Neural progenitor cell (in vitro differentiated cells): ENCODE measurements around the gene CEP128. TPM values are rescaled to one million over a fixed set of nuclear protein-coding genes. Genes with fewer than 3 reads are reported as not detected.

Source experiments
- DNase-seq: peaks from one replicate; pipeline ENCODE4 v3.0.0-alpha.2; 2016; ENCODE audit warnings: low spot score
- H2AFZ ChIP-seq: fragments of 200-600 bp; sonication (generic); replicated peaks from 2 replicates; pipeline ENCODE4 v1.6.1; 2016; ENCODE audit warnings: antibody characterized with exemption
- H3F3A ChIP-seq: fragments of 200-600 bp; sonication (generic); 2 replicates; pipeline ENCODE4 v1.6.1; 2016; ENCODE audit warnings: antibody characterized with exemption, low read depth
- H3K27ac ChIP-seq: fragments of 200-600 bp; sonication (generic); 2 replicates; pipeline ENCODE4 v1.5.1; 2016; ENCODE audit warnings: mild to moderate bottlenecking
- H3K27me3 ChIP-seq: fragments of 200-600 bp; sonication (generic); 2 replicates; pipeline ENCODE4 v1.6.1; 2016; ENCODE audit warnings: mild to moderate bottlenecking, moderate library complexity
- H3K36me3 ChIP-seq: fragments of 200-600 bp; sonication (generic); 2 replicates; pipeline ENCODE4 v1.5.1; 2016
- H3K4me1 ChIP-seq: fragments of 200-600 bp; sonication (generic); 2 replicates; pipeline ENCODE4 v1.6.1; 2016; ENCODE audit warnings: mixed run types
- H3K4me2 ChIP-seq: fragments of 200-600 bp; sonication (generic); 2 replicates; pipeline ENCODE4 v1.6.1; 2016
- H3K4me3 ChIP-seq: fragments of 200-600 bp; sonication (generic); 2 replicates; pipeline ENCODE4 v1.5.1; 2016
- H3K79me2 ChIP-seq: fragments of 200-600 bp; sonication (generic); 2 replicates; pipeline ENCODE4 v1.6.1; 2016; ENCODE audit warnings: low read depth
- H3K9ac ChIP-seq: fragments of 200-600 bp; sonication (generic); 2 replicates; pipeline ENCODE4 v1.6.1; 2016
- H3K9me3 ChIP-seq: fragments of 200-600 bp; sonication (generic); 2 replicates; pipeline ENCODE4 v1.5.1; 2016; ENCODE audit warnings: low read depth
- H4K20me1 ChIP-seq: fragments of 200-600 bp; sonication (generic); 2 replicates; pipeline ENCODE4 v1.6.1; 2016; ENCODE audit warnings: low read depth
- H3K27ac Mint-ChIP-seq: 3 replicates; pipeline ENCODE4 v1.8.0; 2021; ENCODE audit warnings: mixed read lengths
- H3K27me3 Mint-ChIP-seq: 2 replicates; pipeline ENCODE4 v1.8.0; 2022; ENCODE audit warnings: low read depth, mild to moderate bottlenecking, inconsistent platforms, moderate library complexity, mixed read lengths; ENCODE audit not compliant: insufficient read depth
- H3K36me3 Mint-ChIP-seq: 3 replicates; pipeline ENCODE4 v1.8.0; 2021; ENCODE audit warnings: mixed read lengths
- H3K4me1 Mint-ChIP-seq: 3 replicates; pipeline ENCODE4 v1.8.0; 2021; ENCODE audit warnings: mixed read lengths
- H3K4me3 Mint-ChIP-seq: 3 replicates; pipeline ENCODE4 v1.8.0; 2021; ENCODE audit warnings: mild to moderate bottlenecking, moderate library complexity, mixed read lengths
- H3K9me3 Mint-ChIP-seq: 3 replicates; pipeline ENCODE4 v1.8.0; 2020; ENCODE audit warnings: mixed read lengths
- EZH2 ChIP-seq: fragments of 200-600 bp; sonication (generic); IDR thresholded peaks from 2 replicates; pipeline ENCODE4 v1.6.1; 2017; ENCODE audit warnings: antibody characterized with exemption, mild to moderate bottlenecking, moderate library complexity
- EZH2phosphoT487 ChIP-seq: fragments of 200-600 bp; sonication (generic); IDR thresholded peaks from 2 replicates; pipeline ENCODE4 v1.6.1; 2017; ENCODE audit warnings: antibody characterized with exemption
- total RNA-seq: library from RNA; depleted of rRNA; stranded (reverse); fragments of >200 nt; gene quantifications from 2 replicates; pipeline ENCODE4 v1.2.3, GENCODE V29; 2015; ENCODE audit warnings: low replicate concordance
- TF ChIP-seq, protein P1 (sequence below): fragments of 200-600 bp; sonication (generic); IDR thresholded peaks from 2 replicates; pipeline ENCODE4 v1.5.1; 2017; ENCODE audit warnings: antibody characterized with exemption, mild to moderate bottlenecking

The CEP128 gene
- total RNA-seq, 1 donor from 2014 or later, result 12.1 TPM

DNA sequence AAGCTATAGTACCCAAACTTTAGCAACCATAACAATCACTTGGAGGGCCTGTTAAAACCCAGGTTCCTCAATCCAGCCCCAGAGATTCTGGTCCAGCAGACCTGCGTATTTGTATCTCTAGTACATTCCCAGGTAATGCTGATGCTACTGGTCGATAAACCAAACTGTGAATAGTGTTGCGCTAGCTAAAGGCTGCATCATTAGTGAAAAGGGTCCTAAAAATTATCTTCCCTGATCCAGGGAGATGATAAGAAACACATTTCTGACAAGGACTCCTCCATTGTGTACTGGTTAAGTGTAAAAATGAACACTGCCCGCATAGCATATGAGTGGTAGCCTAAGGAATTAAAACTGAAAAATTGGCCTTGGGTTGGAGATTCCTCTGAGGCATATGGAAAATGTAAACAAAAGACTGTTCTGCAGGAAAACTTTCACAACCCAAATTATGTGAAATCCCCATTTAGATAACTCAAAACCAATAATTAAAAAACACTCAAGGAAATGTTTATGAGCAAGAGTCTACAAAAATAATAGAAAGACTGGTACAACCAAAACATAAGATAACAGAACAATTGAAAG lies 322.7 kb downstream of the CEP128 start:
- Mint-ChIP-seq H3K27me3 (peaks cover 2% of the 10 kb centered on the region), H3K4me3 (no peak overlapping the region)

DNA sequence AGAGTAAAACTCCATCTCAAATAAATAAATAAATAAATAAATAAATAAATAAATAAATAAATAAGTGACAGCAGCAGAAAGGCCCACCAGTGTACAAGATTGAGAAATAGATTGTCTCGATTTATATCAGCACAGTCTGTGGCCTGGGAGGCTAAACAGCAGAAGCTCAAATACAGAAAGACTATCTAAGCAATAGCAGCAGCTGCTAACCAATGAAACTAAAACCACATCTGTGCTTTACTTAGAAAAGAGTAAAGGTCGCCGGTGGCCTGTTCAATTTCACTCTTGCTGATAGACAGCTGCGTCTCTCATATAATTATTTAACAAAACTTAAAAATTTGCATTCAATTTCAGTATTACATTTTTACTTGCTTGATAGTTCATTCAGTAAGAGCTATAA lies 325.7 kb downstream of the CEP128 start:
- no peak overlapping the region for H3K4me3 Mint-ChIP-seq
- TF ChIP-seq, protein P1, sequence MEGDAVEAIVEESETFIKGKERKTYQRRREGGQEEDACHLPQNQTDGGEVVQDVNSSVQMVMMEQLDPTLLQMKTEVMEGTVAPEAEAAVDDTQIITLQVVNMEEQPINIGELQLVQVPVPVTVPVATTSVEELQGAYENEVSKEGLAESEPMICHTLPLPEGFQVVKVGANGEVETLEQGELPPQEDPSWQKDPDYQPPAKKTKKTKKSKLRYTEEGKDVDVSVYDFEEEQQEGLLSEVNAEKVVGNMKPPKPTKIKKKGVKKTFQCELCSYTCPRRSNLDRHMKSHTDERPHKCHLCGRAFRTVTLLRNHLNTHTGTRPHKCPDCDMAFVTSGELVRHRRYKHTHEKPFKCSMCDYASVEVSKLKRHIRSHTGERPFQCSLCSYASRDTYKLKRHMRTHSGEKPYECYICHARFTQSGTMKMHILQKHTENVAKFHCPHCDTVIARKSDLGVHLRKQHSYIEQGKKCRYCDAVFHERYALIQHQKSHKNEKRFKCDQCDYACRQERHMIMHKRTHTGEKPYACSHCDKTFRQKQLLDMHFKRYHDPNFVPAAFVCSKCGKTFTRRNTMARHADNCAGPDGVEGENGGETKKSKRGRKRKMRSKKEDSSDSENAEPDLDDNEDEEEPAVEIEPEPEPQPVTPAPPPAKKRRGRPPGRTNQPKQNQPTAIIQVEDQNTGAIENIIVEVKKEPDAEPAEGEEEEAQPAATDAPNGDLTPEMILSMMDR, result no peak
- TF ChIP-seq EZH2phosphoT487 (no peak), EZH2 (no peak)
- H3K27ac ChIP-seq, result no peak overlapping the region
- no peaks in the 10 kb centered on the region for H3K79me2 ChIP-seq
- no peaks in the 10 kb centered on the region for H3F3A ChIP-seq
- H3K27me3 Mint-ChIP-seq, result peaks cover 2% of the 10 kb centered on the region
- no peaks in the 10 kb centered on the region for H3K4me1 Mint-ChIP-seq
- DNase-seq, result no peak
- H3K4me3 ChIP-seq, result no peak overlapping the region
- no peak overlapping the region for H3K4me2 ChIP-seq
- H3K9me3 Mint-ChIP-seq, result no peaks in the 10 kb centered on the region
- no peaks in the 10 kb centered on the region for H3K4me1 ChIP-seq
- H3K27ac Mint-ChIP-seq, result no peak overlapping the region
- H2AFZ ChIP-seq, result no peak overlapping the region
- no peaks in the 10 kb centered on the region for H4K20me1 ChIP-seq
- H3K9ac ChIP-seq, result no peak overlapping the region
- H3K36me3 Mint-ChIP-seq, result no peaks in the 10 kb centered on the region
- H3K27me3 ChIP-seq, result no peaks in the 10 kb centered on the region
- H3K36me3 ChIP-seq, result no peaks in the 10 kb centered on the region
- H3K9me3 ChIP-seq, result no peaks in the 10 kb centered on the region

More for the DNA sequence above, 322.7 kb downstream of the CEP128 start:
- no peaks in the 10 kb centered on the region for H3K9me3 Mint-ChIP-seq
- Histone ChIP-seq H3F3A (no peaks in the 10 kb centered on the region), H3K27ac (no peak overlapping the region), H3K4me1 (no peaks in the 10 kb centered on the region), H3K4me2 (no peak overlapping the region), H3K9ac (no peak overlapping the region), H2AFZ (no peak overlapping the region), H4K20me1 (no peaks in the 10 kb centered on the region), H3K4me3 (no peak overlapping the region), H3K36me3 (no peaks in the 10 kb centered on the region), H3K79me2 (no peaks in the 10 kb centered on the region), H3K9me3 (peaks cover 4% of the 10 kb centered on the region), H3K27me3 (no peaks in the 10 kb centered on the region)
- no peak for DNase-seq
- H3K27ac Mint-ChIP-seq, result no peak overlapping the region
- no peaks in the 10 kb centered on the region for H3K4me1 Mint-ChIP-seq
- TF ChIP-seq EZH2phosphoT487 (no peak), EZH2 (no peak)
- TF ChIP-seq, protein P1, result no peak
- no peaks in the 10 kb centered on the region for H3K36me3 Mint-ChIP-seq

DNA sequence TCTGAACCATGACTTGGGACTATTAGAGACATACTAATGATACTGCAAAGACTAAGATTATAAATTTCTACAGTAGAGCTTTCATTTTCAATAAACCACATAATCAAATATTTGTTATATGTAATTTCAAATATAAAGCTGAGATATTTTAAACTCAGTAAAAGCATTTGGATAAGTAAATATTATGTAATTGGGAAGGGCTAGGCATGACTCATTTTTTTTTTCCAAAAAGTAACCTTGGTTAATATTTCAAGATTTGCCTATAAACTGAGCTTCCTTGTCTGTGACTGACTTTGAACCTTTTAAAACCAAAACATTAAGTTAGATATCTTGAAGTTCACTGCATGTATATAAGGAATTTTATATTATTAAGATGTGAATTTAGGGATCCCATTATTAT lies 332.5 kb downstream of the CEP128 start:
- H3K9me3 Mint-ChIP-seq, result no peaks in the 10 kb centered on the region
- H3K36me3 Mint-ChIP-seq, result no peaks in the 10 kb centered on the region

More for the DNA sequence above, 332.5 kb downstream of the CEP128 start:
- Histone ChIP-seq H3K4me1 (no peaks in the 10 kb centered on the region), H3K9ac (no peak overlapping the region), H3K79me2 (no peaks in the 10 kb centered on the region), H3K36me3 (no peaks in the 10 kb centered on the region), H2AFZ (no peak overlapping the region), H3F3A (no peaks in the 10 kb centered on the region), H3K4me2 (no peak overlapping the region), H3K27ac (no peak overlapping the region), H4K20me1 (no peaks in the 10 kb centered on the region), H3K9me3 (no peaks in the 10 kb centered on the region), H3K4me3 (no peak overlapping the region), H3K27me3 (no peaks in the 10 kb centered on the region)
- Mint-ChIP-seq H3K27me3 (no peaks in the 10 kb centered on the region), H3K27ac (no peak overlapping the region), H3K4me1 (no peaks in the 10 kb centered on the region), H3K4me3 (no peak overlapping the region)
- no peak for DNase-seq
- no peak for TF ChIP-seq EZH2
- TF ChIP-seq, protein P1, result no peak
- no peak for TF ChIP-seq EZH2phosphoT487
